SK-N-SH (cell line): ENCODE results near the gene ARHGEF37. TPM values are rescaled to one million over a fixed set of nuclear protein-coding genes. Genes with fewer than 3 reads are reported as not detected.

ENCODE experiments used
- CTCF ChIA-PET: fragments of 300-600, 350-600 bp; formaldehyde crosslinking; extraction: SDS; loops from one replicate; lab custom pipeline; 2021; lab: Yijun Ruan, JAX
- POLR2A ChIA-PET: fragments of 350-600 bp; sonication (Branson Sonifier 250); formaldehyde crosslinking; extraction: SDS; loops from one replicate; lab custom pipeline; 2020; ENCODE audit warnings: antibody characterized with exemption, inconsistent platforms; lab: Yijun Ruan, JAX
- DNase-seq: peaks from one replicate; pipeline ENCODE4 v3.0.0; 2012
- H2AFZ ChIP-seq: fragments of 200-600 bp; sonication (generic); 2 replicates; pipeline ENCODE4 v1.8.1; 2016; ENCODE audit warnings: antibody characterized with exemption, mild to moderate bottlenecking, low read depth
- H3F3A ChIP-seq: fragments of 200-600 bp; sonication (generic); replicated peaks from 2 replicates; pipeline ENCODE3; 2016; ENCODE audit warnings: antibody characterized with exemption, mild to moderate bottlenecking; ENCODE audit not compliant: insufficient read depth
- H3K27ac ChIP-seq, 2 experiments: fragments of 200-500 bp in 1 of 2; fragments of 200-600 bp in 1 of 2; sonication (Bioruptor generic) in 1 of 2; sonication (generic), shearing (Covaris generic) in 1 of 2; 2 replicates each; pipeline versions ENCODE4 v1.5.1 to v1.6.1; 2014 to 2016; ENCODE audit warnings: low read depth in 2 of 2, inconsistent platforms in 1 of 2, low read length in 1 of 2, mild to moderate bottlenecking in 1 of 2, mixed read lengths in 1 of 2
- H3K27me3 ChIP-seq: fragments of 200-600 bp; sonication (generic), shearing (Covaris generic); 2 replicates; pipeline ENCODE4 v1.6.1; 2016; ENCODE audit warnings: mixed run types; ENCODE audit not compliant: insufficient read depth
- H3K36me3 ChIP-seq, 2 experiments: fragments of 200-500 bp in 1 of 2; fragments of 200-600 bp in 1 of 2; sonication (Bioruptor generic) in 1 of 2; sonication (generic) in 1 of 2; replicated peaks in 1 of 2; 2 replicates each; pipeline versions ENCODE3 to v1.5.1; 2014 to 2016; ENCODE audit warnings: low read length in 1 of 2, mild to moderate bottlenecking in 1 of 2; ENCODE audit not compliant: insufficient read depth in 2 of 2, control insufficient read depth in 1 of 2
- H3K4me1 ChIP-seq, 2 experiments: fragments of 200-500 bp in 1 of 2; fragments of 200-600 bp in 1 of 2; sonication (Bioruptor generic) in 1 of 2; sonication (generic), shearing (Covaris generic) in 1 of 2; 2 replicates each; pipeline versions ENCODE4 v1.5.1 to v1.6.1; 2014 to 2016; ENCODE audit warnings: low read depth in 1 of 2, low read length in 1 of 2, mixed run types in 1 of 2; ENCODE audit not compliant: insufficient read depth in 2 of 2, control insufficient read depth in 1 of 2
- H3K4me2 ChIP-seq: fragments of 200-600 bp; sonication (generic), shearing (Covaris generic); 2 replicates; pipeline ENCODE4 v1.6.1; 2017; ENCODE audit warnings: mixed run types
- H3K4me3 ChIP-seq, 2 experiments: fragments of 200-500 bp in 1 of 2; fragments of 200-600 bp in 1 of 2; sonication (Bioruptor generic) in 1 of 2; sonication (generic), shearing (Covaris generic) in 1 of 2; 2 replicates each; pipeline versions ENCODE4 v1.5.1 to v1.8.1; 2014 to 2016; ENCODE audit warnings: low read depth in 2 of 2, inconsistent platforms in 1 of 2, low read length in 1 of 2, mild to moderate bottlenecking in 1 of 2, mixed read lengths in 1 of 2, moderate library complexity in 1 of 2
- H3K79me2 ChIP-seq: fragments of 200-600 bp; sonication (generic); 2 replicates; pipeline ENCODE4 v1.8.1; 2017; ENCODE audit warnings: mild to moderate bottlenecking; ENCODE audit not compliant: insufficient read depth
- H3K9ac ChIP-seq: fragments of 200-600 bp; sonication (generic); 2 replicates; pipeline ENCODE4 v1.6.1; 2017; ENCODE audit warnings: mixed run types
- H3K9me2 ChIP-seq: fragments of 200-600 bp; sonication (generic); 2 replicates; pipeline ENCODE4 v1.6.1; 2017; ENCODE audit warnings: mixed run types
- H3K9me3 ChIP-seq: fragments of 200-600 bp; sonication (generic); 2 replicates; pipeline ENCODE4 v1.6.1; 2017; ENCODE audit warnings: mixed run types, mild to moderate bottlenecking, moderate library complexity
- H4K20me1 ChIP-seq: fragments of 200-600 bp; sonication (generic); 2 replicates; pipeline ENCODE4 v1.6.1; 2017; ENCODE audit warnings: mild to moderate bottlenecking, mixed run types; ENCODE audit not compliant: insufficient read depth
- CHD2 ChIP-seq: fragments of 150-350 bp; IDR thresholded peaks from 2 replicates; pipeline ENCODE4 v1.6.1; 2018; ENCODE audit warnings: low read length; ENCODE audit not compliant: partially characterized antibody
- CTCF ChIP-seq: fragments of 200-600 bp; sonication (generic); IDR thresholded peaks from 2 replicates; pipeline ENCODE4 v1.6.1; 2017; ENCODE audit warnings: antibody characterized with exemption, mild to moderate bottlenecking, moderate library complexity
- ELF1 ChIP-seq: IDR thresholded peaks from 2 replicates; pipeline ENCODE4 v1.4.0; 2012
- FOXM1 ChIP-seq: IDR thresholded peaks from 2 replicates; pipeline ENCODE4 v1.4.0; 2012; ENCODE audit warnings: low read depth, mild to moderate bottlenecking
- GATA2 ChIP-seq: sonication (generic); formaldehyde crosslinking; IDR thresholded peaks from 2 replicates; pipeline ENCODE4 v1.5.0; 2020; ENCODE audit warnings: mild to moderate bottlenecking, missing genetic modification reagents
- IRF3 ChIP-seq: fragments of 150-350 bp; IDR thresholded peaks from 2 replicates; pipeline ENCODE4 v1.6.1; 2016; ENCODE audit warnings: mild to moderate bottlenecking, low read depth, low read length
- JUND ChIP-seq: IDR thresholded peaks from 2 replicates; pipeline ENCODE4 v1.4.0; 2012
- MAX ChIP-seq: IDR thresholded peaks from 2 replicates; pipeline ENCODE4 v1.4.0; 2012; ENCODE audit warnings: low read depth
- MXI1 ChIP-seq: IDR thresholded peaks from 2 replicates; pipeline ENCODE4 v1.6.1; 2012; ENCODE audit warnings: mild to moderate bottlenecking, low read depth, low read length, improper control_type of control experiment
- NFIC ChIP-seq: IDR thresholded peaks from 2 replicates; pipeline ENCODE4 v1.4.0; 2012; ENCODE audit warnings: borderline replicate concordance
- NRF1 ChIP-seq: IDR thresholded peaks from 2 replicates; pipeline ENCODE4 v1.6.1; 2012; ENCODE audit warnings: low read depth, mild to moderate bottlenecking, low read length
- PBX3 ChIP-seq: IDR thresholded peaks from 2 replicates; pipeline ENCODE4; 2012
- POLR2AphosphoS5 ChIP-seq: IDR thresholded peaks from 2 replicates; pipeline ENCODE4 v1.6.1; 2012; ENCODE audit warnings: low read depth, low read length
- REST ChIP-seq: IDR thresholded peaks from 2 replicates; pipeline ENCODE4 v1.6.1; 2012; ENCODE audit warnings: mild to moderate bottlenecking, low read depth, low read length, moderate library complexity
- RFX5 ChIP-seq: IDR thresholded peaks from 2 replicates; pipeline ENCODE4 v1.6.1; 2012; ENCODE audit warnings: mild to moderate bottlenecking, improper control_type of control experiment, low read length
- RXRA ChIP-seq: IDR thresholded peaks from 2 replicates; pipeline ENCODE4 v1.4.0; 2012; ENCODE audit warnings: low read depth, mild to moderate bottlenecking, borderline replicate concordance
- USF2 ChIP-seq: fragments of 150-350 bp; IDR thresholded peaks from 2 replicates; pipeline ENCODE4 v1.6.1; 2017; ENCODE audit warnings: antibody characterized with exemption, low read length, low read depth, borderline replicate concordance
- YY1 ChIP-seq: IDR thresholded peaks from 2 replicates; pipeline ENCODE4 v1.4.0; 2012; ENCODE audit warnings: low read depth, mild to moderate bottlenecking
- ZBTB33 ChIP-seq: IDR thresholded peaks from 2 replicates; pipeline ENCODE4 v1.4.0; 2012; ENCODE audit warnings: low read depth, borderline replicate concordance
- WGBS: methylation state at CpG from one replicate; pipeline ENCODE4 v1.1.6; 2017; ENCODE audit warnings: low lambda C conversion rate; 5-methylcytosine and 5-hydroxymethylcytosine counted together
- polyA plus RNA-seq, 3 experiments: library from polyadenylated mRNA; depleted of rRNA; stranded (reverse); fragments of >200 nt; gene quantifications; 2 replicates each; pipeline ENCODE4 v1.2.3, GENCODE V29; 2012

ARHGEF37 gene
- polyA plus RNA-seq, 1 of the 3 experiments (the other 2 are of a cell fraction): 0.94 TPM

- Histone ChIP-seq H3K79me2 (no peaks in the 10 kb centered on the region), H3K27ac (no peak overlapping the region), H3K4me2 (no peak overlapping the region), H3F3A (no peaks in the 10 kb centered on the region), H3K4me3 (no peak overlapping the region), H3K9me2 (no peaks in the 10 kb centered on the region), H2AFZ (no peak overlapping the region), H3K36me3 (peaks cover 0 to 3% of the 10 kb centered on the region in 2 experiments), H3K9ac (no peak overlapping the region), H4K20me1 (no peaks in the 10 kb centered on the region), H3K27me3 (no peaks in the 10 kb centered on the region), H3K4me1 (no peaks in the 10 kb centered on the region), H3K9me3 (no peaks in the 10 kb centered on the region)
- no peak for DNase-seq
- 88% methylated on average over 4 of the region's 4 CpGs for WGBS
- POLR2A ChIA-PET: no interaction called here
- no peak for TF ChIP-seq REST
- TF ChIP-seq POLR2AphosphoS5: no peak
- no peak for TF ChIP-seq RFX5
- TF ChIP-seq RXRA: no peak
- no peak for TF ChIP-seq CTCF
- TF ChIP-seq FOXM1: no peak
- no peak for TF ChIP-seq JUND
- no peak for TF ChIP-seq MAX
- no peak for TF ChIP-seq NRF1
- no peak for TF ChIP-seq CHD2
- TF ChIP-seq GATA2: no peak
- TF ChIP-seq ELF1: no peak
- CTCF ChIA-PET: interaction anchor here (0.7 kb wide), 1 partner anchor 19 kb away, joined by 5 read pairs; no protein-coding TSS in a partner anchor
These were observed 18.1 kb downstream of the ARHGEF37 start for GRCh38 chr5:149599375-149599774.

- H3K4me1 ChIP-seq: no peaks in the 10 kb centered on the region
- H3K79me2 ChIP-seq: no peaks in the 10 kb centered on the region
- TF ChIP-seq MXI1 (no peak), PBX3 (no peak), RXRA (no peak), ELF1 (no peak), ZBTB33 (no peak), IRF3 (no peak), USF2 (no peak), NFIC (no peak), YY1 (no peak)
These were observed 19.6 kb downstream of the ARHGEF37 start for GRCh38 chr5:149600932-149601331.

More at GRCh38 chr5:149600932-149601331, 19.6 kb downstream of the ARHGEF37 start:
- H3K4me2 ChIP-seq: no peak overlapping the region
- peaks cover 0 to 3% of the 10 kb centered on the region in 2 experiments for H3K36me3 ChIP-seq
- H2AFZ ChIP-seq: no peak overlapping the region
- no peak overlapping the region for H3K4me3 ChIP-seq
- WGBS: 75% methylated on average over 3 of the region's 3 CpGs
- no peaks in the 10 kb centered on the region for H4K20me1 ChIP-seq
- ChIA-PET CTCF (no interaction called here), POLR2A (no interaction called here)
- no peak overlapping the region for H3K9ac ChIP-seq
- no peaks in the 10 kb centered on the region for H3K9me3 ChIP-seq
- no peak overlapping the region for H3K27ac ChIP-seq
- H3K9me2 ChIP-seq: no peaks in the 10 kb centered on the region
- H3K27me3 ChIP-seq: no peaks in the 10 kb centered on the region
- no peaks in the 10 kb centered on the region for H3F3A ChIP-seq
- DNase-seq: no peak
